Tibial nerve (tissue), 4 donors: Measurements from ENCODE around the gene FANCC. TPM values are rescaled to one million over a fixed set of nuclear protein-coding genes. Genes with fewer than 3 reads are reported as not detected.
A peak's percentile ranks its signal among the peaks of the same experiment; 100 is the strongest.

ENCODE experiments used
- DNase-seq, 2 donors: peaks; one replicate each; pipeline ENCODE4 v3.0.0-alpha.2; 2019; ENCODE audit warnings: low spot score in 2 of 2
- H3K27ac ChIP-seq, 4 donors: fragments of 200-600 bp; sonication (generic) in 3 of 4; one replicate each; pipeline ENCODE4 v1.5.1; 2017 to 2019; ENCODE audit warnings: mild to moderate bottlenecking in 1 of 4
- H3K27me3 ChIP-seq, 2 donors: fragments of 200-600 bp; sonication (generic) in 1 of 2; one replicate each; pipeline versions ENCODE4 v1.5.1 to v1.6.0; 2017 to 2019
- H3K36me3 ChIP-seq, 3 donors: fragments of 200-600 bp; sonication (generic); one replicate each; pipeline ENCODE4 v1.5.1; 2018 to 2019
- H3K4me1 ChIP-seq, 4 donors: fragments of 200-600 bp; sonication (generic) in 3 of 4; one replicate each; pipeline ENCODE4 v1.5.1; 2017 to 2019
- H3K4me3 ChIP-seq, 4 donors: fragments of 200-600 bp; sonication (generic) in 3 of 4; one replicate each; pipeline ENCODE4 v1.5.1; 2017 to 2019; ENCODE audit warnings: mild to moderate bottlenecking in 1 of 4, moderate library complexity in 1 of 4
- H3K9me3 ChIP-seq, 4 donors: fragments of 200-600 bp; sonication (generic) in 3 of 4; one replicate each; pipeline ENCODE4 v1.5.1; 2017 to 2019
- CTCF ChIP-seq, 5 experiments: fragments of 200-600 bp in 3 of 5; fragments of 450-650 bp in 2 of 5; sonication (generic) in 3 of 5; IDR thresholded peaks; one replicate each; pipeline ENCODE4 v1.5.1; 2016 to 2019; ENCODE audit warnings: antibody characterized with exemption in 5 of 5, mild to moderate bottlenecking in 3 of 5, moderate library complexity in 2 of 5
- EP300 ChIP-seq, 2 donors: sonication (generic); formaldehyde crosslinking; IDR thresholded peaks; one replicate each; pipeline ENCODE4 v1.6.1; 2017; ENCODE audit warnings: antibody characterized with exemption in 2 of 2, mild to moderate bottlenecking in 1 of 2
- POLR2A ChIP-seq, 2 donors: fragments of 450-650 bp; IDR thresholded peaks; one replicate each; pipeline ENCODE4 v1.6.1; 2017; ENCODE audit warnings: antibody characterized with exemption in 2 of 2, mild to moderate bottlenecking in 2 of 2, moderate library complexity in 2 of 2
- WGBS, 2 donors: methylation state at CpG; one replicate each; pipeline ENCODE4 v1.1.5; 2018; 5-methylcytosine and 5-hydroxymethylcytosine counted together
- total RNA-seq, 4 donors: library from RNA; depleted of rRNA; stranded (reverse); fragments of >200 nt; gene quantifications; one replicate each; pipeline ENCODE4 v1.1.0, GENCODE V29; 2016

FANCC gene
- total RNA-seq, 4 donors from 2014 or later: 6.5 to 12.6 (median 10.2) TPM

- TF ChIP-seq POLR2A (IDR thresholded peaks at IDR 0.05): no peak
- no peak for TF ChIP-seq EP300 (IDR thresholded peaks at IDR 0.05)
- no peak for TF ChIP-seq CTCF (IDR thresholded peaks at IDR 0.05)
- no peak overlapping the region for H3K4me3 ChIP-seq
- peak overlapping the region in 2 of 4 donors; percentile 84 to 93 for H3K27ac ChIP-seq
- peaks cover 0 to 100% (median 78%) of the 10 kb centered on the region in 4 donors for H3K4me1 ChIP-seq
- peaks cover 0 to 33% (median 0%) of the 10 kb centered on the region in 3 donors for H3K36me3 ChIP-seq
- no peak for DNase-seq
- 57 to 58% methylated on average over 2 of the region's 2 CpGs for WGBS, 2 donors
- H3K9me3 ChIP-seq: no peaks in the 10 kb centered on the region
- no peaks in the 10 kb centered on the region for H3K27me3 ChIP-seq
Measured at GRCh38 chr9:95060916-95061315, 256.6 kb downstream of the FANCC start.

GRCh38 chr9:95060234-95060633, 257.3 kb downstream of the FANCC start:
- Histone ChIP-seq H3K4me1 (peaks cover 0 to 100% (median 76%) of the 10 kb centered on the region in 4 donors), H3K27me3 (no peaks in the 10 kb centered on the region), H3K4me3 (no peak overlapping the region), H3K27ac (peak overlapping the region in 3 of 4 donors; percentile 38 to 93 (median 84)), H3K36me3 (peaks cover 0 to 33% (median 0%) of the 10 kb centered on the region in 3 donors), H3K9me3 (no peaks in the 10 kb centered on the region)
- no peak for DNase-seq
- 39 to 44% methylated on average over 5 of the region's 5 CpGs for WGBS, 2 donors
- no peak for TF ChIP-seq POLR2A (IDR thresholded peaks at IDR 0.05)
- no peak for TF ChIP-seq CTCF (IDR thresholded peaks at IDR 0.05)
- no peak for TF ChIP-seq EP300 (IDR thresholded peaks at IDR 0.05)

- 40 to 49% methylated on average over 7 of the region's 7 CpGs for WGBS, 2 donors
- H3K4me3 ChIP-seq: peak overlapping the region in 3 of 4 donors; percentile 9 to 16 (median 13)
- no peaks in the 10 kb centered on the region for H3K27me3 ChIP-seq
- peaks cover 0 to 100% (median 78%) of the 10 kb centered on the region in 4 donors for H3K4me1 ChIP-seq
- no peak for DNase-seq
- peak overlapping the region; percentile 39 to 93 (median 76) for H3K27ac ChIP-seq
- no peak for TF ChIP-seq POLR2A (IDR thresholded peaks at IDR 0.05)
- TF ChIP-seq CTCF (IDR thresholded peaks at IDR 0.05): no peak
- no peak for TF ChIP-seq EP300 (IDR thresholded peaks at IDR 0.05)
- H3K36me3 ChIP-seq: peaks cover 0 to 23% (median 0%) of the 10 kb centered on the region in 3 donors
- H3K9me3 ChIP-seq: no peaks in the 10 kb centered on the region
Measured at GRCh38 chr9:95058795-95059386, 258.6 kb downstream of the FANCC start.

- Histone ChIP-seq H3K4me1 (peaks cover 0 to 100% (median 76%) of the 10 kb centered on the region in 4 donors), H3K36me3 (peaks cover 0 to 17% (median 0%) of the 10 kb centered on the region in 3 donors), H3K27me3 (no peaks in the 10 kb centered on the region), H3K4me3 (peak overlapping the region in 3 of 4 donors; percentile 9 to 16 (median 13)), H3K27ac (peak overlapping the region; percentile 39 to 93 (median 76)), H3K9me3 (no peaks in the 10 kb centered on the region)
- 21 to 23% methylated on average over 7 of the region's 7 CpGs for WGBS, 2 donors
- TF ChIP-seq POLR2A (IDR thresholded peaks at IDR 0.05) (no peak), CTCF (IDR thresholded peaks at IDR 0.05) (no peak), EP300 (IDR thresholded peaks at IDR 0.05) (no peak)
- no peak for DNase-seq
Measured at GRCh38 chr9:95058121-95058785, 259.3 kb downstream of the FANCC start.

- no peaks in the 10 kb centered on the region for H3K9me3 ChIP-seq
- peak overlapping the region; percentile 39 to 93 (median 76) for H3K27ac ChIP-seq
- WGBS, 2 donors: 18 to 32% methylated on average over 10 of the region's 10 CpGs
- no peaks in the 10 kb centered on the region for H3K27me3 ChIP-seq
- peaks cover 0 to 100% (median 70%) of the 10 kb centered on the region in 4 donors for H3K4me1 ChIP-seq
- DNase-seq: no peak
- no peak for TF ChIP-seq EP300 (IDR thresholded peaks at IDR 0.05)
- no peak for TF ChIP-seq POLR2A (IDR thresholded peaks at IDR 0.05)
- TF ChIP-seq CTCF (IDR thresholded peaks at IDR 0.05): no peak
- peaks cover 0 to 5% (median 0%) of the 10 kb centered on the region in 3 donors for H3K36me3 ChIP-seq
- H3K4me3 ChIP-seq: peak overlapping the region in 3 of 4 donors; percentile 1 to 32 (median 2)
Measured at GRCh38 chr9:95057101-95057500, 260.4 kb downstream of the FANCC start.
